Measurements from ENCODE around the gene AATF. TPM values are rescaled to one million over a fixed set of nuclear protein-coding genes. Genes with fewer than 3 reads are reported as not detected.

Gene AATF
- total and polyA plus RNA-seq, 11 donors: 15.2 to 51.6 (median 28.9) TPM

DNA sequence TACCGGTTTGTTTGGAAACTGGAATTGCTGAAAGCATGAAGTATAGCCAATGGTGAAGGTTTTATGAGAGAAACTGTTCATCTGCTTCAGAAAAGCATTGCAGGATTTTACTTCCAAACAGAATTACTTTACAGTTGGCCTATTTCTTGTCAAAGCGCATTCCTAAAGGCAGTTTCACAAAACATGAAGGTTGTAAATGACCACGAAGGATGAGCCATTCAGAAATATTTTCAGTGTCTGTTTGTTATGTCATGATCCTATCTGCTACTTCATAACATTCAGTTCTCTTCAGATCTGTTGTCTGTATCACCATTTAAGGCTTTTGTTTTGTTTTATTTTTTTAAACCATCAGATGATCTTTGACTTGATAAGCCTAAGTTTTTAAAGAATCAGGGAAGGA lies 45.7 kb downstream of the AATF start:
- Histone ChIP-seq H3K36me3 (peaks cover 0 to 95% (median 88%) of the 10 kb centered on the region in 9 donors), H3K4me3 (no peak overlapping the region), H3K4me1 (no peaks in the 10 kb centered on the region), H3K9me3 (no peaks in the 10 kb centered on the region), H3K27ac (no peak overlapping the region), H3K27me3 (no peaks in the 10 kb centered on the region)
- intact Hi-C loops (cut with DNase I): no loop called here
- DNase-seq (no peak), ATAC-seq (no peak)
- TF ChIP-seq POLR2A (IDR thresholded peaks at IDR 0.05): no peak
- TF ChIP-seq, protein P1, sequence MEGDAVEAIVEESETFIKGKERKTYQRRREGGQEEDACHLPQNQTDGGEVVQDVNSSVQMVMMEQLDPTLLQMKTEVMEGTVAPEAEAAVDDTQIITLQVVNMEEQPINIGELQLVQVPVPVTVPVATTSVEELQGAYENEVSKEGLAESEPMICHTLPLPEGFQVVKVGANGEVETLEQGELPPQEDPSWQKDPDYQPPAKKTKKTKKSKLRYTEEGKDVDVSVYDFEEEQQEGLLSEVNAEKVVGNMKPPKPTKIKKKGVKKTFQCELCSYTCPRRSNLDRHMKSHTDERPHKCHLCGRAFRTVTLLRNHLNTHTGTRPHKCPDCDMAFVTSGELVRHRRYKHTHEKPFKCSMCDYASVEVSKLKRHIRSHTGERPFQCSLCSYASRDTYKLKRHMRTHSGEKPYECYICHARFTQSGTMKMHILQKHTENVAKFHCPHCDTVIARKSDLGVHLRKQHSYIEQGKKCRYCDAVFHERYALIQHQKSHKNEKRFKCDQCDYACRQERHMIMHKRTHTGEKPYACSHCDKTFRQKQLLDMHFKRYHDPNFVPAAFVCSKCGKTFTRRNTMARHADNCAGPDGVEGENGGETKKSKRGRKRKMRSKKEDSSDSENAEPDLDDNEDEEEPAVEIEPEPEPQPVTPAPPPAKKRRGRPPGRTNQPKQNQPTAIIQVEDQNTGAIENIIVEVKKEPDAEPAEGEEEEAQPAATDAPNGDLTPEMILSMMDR (IDR thresholded peaks at IDR 0.05): no peak
- WGBS, 4 donors: 92 to 97% (median 95%) methylated on average over 3 of the region's 3 CpGs

DNA sequence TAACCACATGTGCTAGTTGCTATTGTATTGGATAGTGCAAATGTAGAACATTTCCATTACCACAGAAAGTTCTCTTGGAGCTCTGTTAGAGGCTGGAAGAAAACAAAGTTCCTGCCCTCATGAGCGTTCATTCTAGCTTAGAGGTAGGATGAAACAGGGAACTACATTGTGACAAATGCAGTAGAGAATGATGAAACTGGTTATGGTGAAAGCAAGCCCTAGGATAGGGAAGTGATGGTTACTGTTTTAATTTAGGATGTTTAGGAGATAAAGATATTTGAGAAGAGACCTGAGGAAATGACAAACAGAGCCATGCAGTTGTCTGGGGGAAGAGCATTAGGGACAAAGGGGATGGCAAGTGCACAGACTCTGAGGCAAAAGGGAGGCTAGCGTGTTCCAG lies 50.7 kb downstream of the AATF start:
- Histone ChIP-seq H3K4me1 (no peaks in the 10 kb centered on the region), H3K36me3 (peaks cover 0 to 55% (median 40%) of the 10 kb centered on the region in 9 donors), H3K9me3 (peaks cover 0 to 9% (median 0%) of the 10 kb centered on the region in 12 donors), H3K27me3 (no peaks in the 10 kb centered on the region), H3K4me3 (no peak overlapping the region), H3K27ac (no peak overlapping the region)
- intact Hi-C loops (cut with DNase I): no loop called here
- 92 to 97% (median 95%) methylated on average over 2 of the region's 2 CpGs for WGBS, 4 donors
- ATAC-seq (no peak), DNase-seq (no peak)
- TF ChIP-seq, protein P1 (IDR thresholded peaks at IDR 0.05): no peak
- no peak for TF ChIP-seq POLR2A (IDR thresholded peaks at IDR 0.05)

DNA sequence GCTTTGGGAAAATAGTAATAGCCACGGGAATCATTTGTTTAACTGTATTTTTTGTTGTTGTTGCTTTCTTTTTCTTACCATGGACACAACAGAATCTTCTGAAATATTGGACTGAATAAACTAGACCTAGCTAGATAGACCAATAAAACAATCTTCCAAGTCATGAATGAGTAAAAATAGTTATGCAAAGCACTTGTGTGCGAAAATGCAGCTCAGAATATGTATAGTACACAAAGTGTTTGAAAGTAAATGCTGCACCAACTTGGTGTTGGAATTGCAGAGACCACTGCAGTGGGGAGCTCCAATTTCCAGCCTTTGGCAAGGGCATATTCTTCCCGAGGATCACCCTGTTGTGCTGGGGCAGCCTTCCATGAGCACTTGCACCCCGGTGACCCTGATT lies 68.0 kb downstream of the AATF start:
- no peak overlapping the region for H3K4me3 ChIP-seq
- no peak overlapping the region for H3K27ac ChIP-seq
- TF ChIP-seq POLR2A (IDR thresholded peaks at IDR 0.05): no peak
- ATAC-seq: no peak
- 74 to 86% (median 79%) methylated on average over 4 of the region's 4 CpGs for WGBS, 4 donors
- H3K4me1 ChIP-seq: peaks cover 0 to 6% (median 0%) of the 10 kb centered on the region in 12 donors
- no peaks in the 10 kb centered on the region for H3K9me3 ChIP-seq
- peaks cover 0 to 35% (median 4%) of the 10 kb centered on the region in 9 donors for H3K36me3 ChIP-seq
- H3K27me3 ChIP-seq: no peaks in the 10 kb centered on the region
- DNase-seq: no peak
- intact Hi-C loops (cut with DNase I): loop anchor here in 1 of 10 donors (10.0 kb wide), 1 partner anchor 68 kb away; no protein-coding TSS in a partner anchor

DNA sequence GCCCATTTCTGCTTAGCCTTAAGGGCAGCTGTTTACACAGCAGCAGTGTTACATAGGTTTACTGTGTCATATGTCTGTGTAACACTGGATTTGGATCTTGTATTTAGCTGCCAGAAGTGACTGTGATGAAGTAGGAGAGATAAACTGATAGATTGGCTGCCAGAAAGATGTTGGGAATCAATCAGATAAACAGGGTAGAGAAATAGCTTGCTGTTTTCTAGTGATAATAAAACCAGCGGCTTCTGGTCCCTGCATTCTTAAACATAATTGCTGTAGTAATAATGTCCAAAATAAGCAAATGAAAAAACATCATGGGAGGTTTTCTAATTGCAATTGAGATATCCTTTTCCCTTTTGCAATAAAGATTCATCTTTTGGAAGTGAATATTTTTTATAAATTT lies 68.7 kb downstream of the AATF start:
- TF ChIP-seq POLR2A (IDR thresholded peaks at IDR 0.05): no peak
- TF ChIP-seq, protein P1 (IDR thresholded peaks at IDR 0.05): no peak
- no peaks in the 10 kb centered on the region for H3K27me3 ChIP-seq
- H3K9me3 ChIP-seq: no peaks in the 10 kb centered on the region
- H3K4me1 ChIP-seq: peaks cover 0 to 6% (median 0%) of the 10 kb centered on the region in 12 donors
- no peak overlapping the region for H3K27ac ChIP-seq
- DNase-seq (no peak), ATAC-seq (no peak)
- WGBS, 4 donors: 84 to 90% (median 86%) methylated on average over 1 of the region's 1 CpG
- H3K4me3 ChIP-seq: no peak overlapping the region
- intact Hi-C loops (cut with DNase I): loop anchor here in 1 of 10 donors (10.0 kb wide), 1 partner anchor 67 kb away; no protein-coding TSS in a partner anchor
- peaks cover 0 to 39% (median 4%) of the 10 kb centered on the region in 9 donors for H3K36me3 ChIP-seq
